H1 (cell line): ENCODE measurements around the gene CFC1B. TPM values are rescaled to one million over a fixed set of nuclear protein-coding genes. Genes with fewer than 3 reads are reported as not detected.
"Not testable (repeated sequence)": the region's sequence is repeated elsewhere in the genome, so short reads cannot be mapped to it uniquely, and the experiment has no call there.

Source experiments
- CTCF ChIA-PET: fragments of 300-600 bp; sonication (Branson Sonifier 250); formaldehyde crosslinking; loops from one replicate; lab custom pipeline; 2021; ENCODE audit not compliant: partially characterized antibody; lab: Charles Lee
- POLR2A ChIA-PET: fragments of 300-600 bp; sonication (Branson Sonifier 250); formaldehyde crosslinking; loops from one replicate; lab custom pipeline; 2021; ENCODE audit warnings: inconsistent platforms; ENCODE audit not compliant: partially characterized antibody; lab: Charles Lee
- DNase-seq, 2 experiments: peaks; one replicate each; pipeline versions ENCODE4 v3.0.0 to v3.0.0-alpha.2; 2010 to 2022; ENCODE audit warnings: low spot score in 2 of 2, low read depth in 1 of 2, mixed read lengths in 1 of 2
- FAIRE-seq: peaks from 2 replicates; lab custom pipeline; 2011; peaks lifted over from hg19 to GRCh38; lab: Jason Lieb, UNC
- H2AFZ ChIP-seq: 2 replicates; pipeline ENCODE4 v1.8.1; 2012; ENCODE audit warnings: low read length, inconsistent platforms
- H2AK5ac ChIP-seq: 2 replicates; pipeline ENCODE4 v1.6.1; 2013; ENCODE audit warnings: low read depth, low read length
- H2BK120ac ChIP-seq: replicated peaks from 2 replicates; pipeline ENCODE3; 2013; ENCODE audit warnings: low read depth, low read length, inconsistent platforms
- H2BK12ac ChIP-seq: 2 replicates; pipeline ENCODE4 v1.6.1; 2013; ENCODE audit warnings: low read depth, low read length
- H2BK15ac ChIP-seq: 2 replicates; pipeline ENCODE4 v1.6.1; 2013; ENCODE audit warnings: low read length
- H2BK20ac ChIP-seq: 2 replicates; pipeline ENCODE4 v1.6.1; 2013; ENCODE audit warnings: low read length
- H2BK5ac ChIP-seq: 2 replicates; pipeline ENCODE4 v1.6.1; 2013; ENCODE audit warnings: low read depth, low read length
- H3K14ac ChIP-seq: 2 replicates; pipeline ENCODE4 v1.6.1; 2013; ENCODE audit warnings: inconsistent platforms; ENCODE audit not compliant: insufficient read length
- H3K18ac ChIP-seq: 2 replicates; pipeline ENCODE4 v1.6.1; 2013; ENCODE audit warnings: low read length; ENCODE audit errors: extremely low read depth
- H3K23ac ChIP-seq: 2 replicates; pipeline ENCODE4 v1.6.1; 2013; ENCODE audit warnings: inconsistent platforms; ENCODE audit not compliant: insufficient read length
- H3K23me2 ChIP-seq: 2 replicates; pipeline ENCODE4 v1.6.1; 2013; ENCODE audit warnings: low read depth, low read length
- H3K27ac ChIP-seq: 2 replicates; pipeline ENCODE4 v1.6.1; 2011; ENCODE audit warnings: low read depth, low read length, inconsistent platforms
- H3K27me3 ChIP-seq, 4 experiments: replicated peaks in 1 of 4; 1 replicate in 1 of 4; 2 replicates in 3 of 4; pipeline versions ENCODE4 v1.6.1 to v1.8.1; 2011 to 2013; ENCODE audit warnings: low read length in 3 of 4, mild to moderate bottlenecking in 3 of 4, inconsistent platforms in 2 of 4, mixed read lengths in 2 of 4, moderate library complexity in 1 of 4; ENCODE audit not compliant: control insufficient read depth in 3 of 4, insufficient read depth in 3 of 4; ENCODE audit errors: extremely low read depth in 1 of 4
- H3K36me3 ChIP-seq, 4 experiments: 2 replicates each; pipeline versions ENCODE4 v1.6.1 to v1.8.1; 2011 to 2013; ENCODE audit warnings: mild to moderate bottlenecking in 4 of 4, low read length in 3 of 4, moderate library complexity in 2 of 4, control low read depth in 1 of 4, inconsistent platforms in 1 of 4; ENCODE audit not compliant: insufficient read depth in 4 of 4, control insufficient read depth in 2 of 4
- H3K4ac ChIP-seq: replicated peaks from 2 replicates; pipeline ENCODE3; 2013; ENCODE audit warnings: low read length, low read depth, mixed read lengths, inconsistent platforms; ENCODE audit not compliant: insufficient read length
- H3K4me1 ChIP-seq, 4 experiments: replicated peaks in 1 of 4; 1 replicate in 1 of 4; 2 replicates in 3 of 4; pipeline versions ENCODE4 v1.6.1 to v1.8.1; 2011 to 2013; ENCODE audit warnings: low read length in 3 of 4, inconsistent platforms in 2 of 4, mixed read lengths in 1 of 4; ENCODE audit not compliant: insufficient read depth in 4 of 4, control insufficient read depth in 3 of 4
- H3K4me2 ChIP-seq, 2 experiments: 2 replicates each; pipeline versions ENCODE4 v1.6.1 to v1.8.1; 2011 to 2013; ENCODE audit warnings: low read depth in 2 of 2, low read length in 2 of 2, control low read depth in 1 of 2, inconsistent platforms in 1 of 2, mild to moderate bottlenecking in 1 of 2; ENCODE audit not compliant: insufficient read depth in 1 of 2
- H3K4me3 ChIP-seq, 4 experiments: fragments of 200-600, 300-600 bp in 1 of 4; sonication (generic), shearing (Covaris generic), sonication (Bioruptor Twin) in 1 of 4; 2 replicates each; pipeline versions ENCODE4 v1.5.1 to v1.8.1; 2011 to 2016; ENCODE audit warnings: low read length in 4 of 4, low read depth in 3 of 4, control low read depth in 2 of 4, inconsistent platforms in 2 of 4, mild to moderate bottlenecking in 2 of 4, mixed read lengths in 1 of 4, moderate library complexity in 1 of 4; ENCODE audit not compliant: insufficient read depth in 2 of 4; ENCODE audit errors: extremely low read depth in 1 of 4
- H3K56ac ChIP-seq: replicated peaks from 2 replicates; pipeline ENCODE3; 2013; ENCODE audit warnings: low read depth, mild to moderate bottlenecking, mixed read lengths, low read length, inconsistent platforms; ENCODE audit not compliant: insufficient read length
- H3K79me1 ChIP-seq: 2 replicates; pipeline ENCODE4 v1.6.1; 2013; ENCODE audit warnings: low read depth, low read length, control low read depth
- H3K79me2 ChIP-seq, 2 experiments: 2 replicates each; pipeline versions ENCODE4 v1.6.1 to v1.8.1; 2012 to 2013; ENCODE audit warnings: low read length in 2 of 2, mild to moderate bottlenecking in 2 of 2, inconsistent platforms in 1 of 2; ENCODE audit not compliant: insufficient read depth in 2 of 2, control insufficient read depth in 1 of 2
- H3K9ac ChIP-seq, 4 experiments: replicated peaks in 1 of 4; 1 replicate in 1 of 4; 2 replicates in 3 of 4; pipeline versions ENCODE4 v1.6.1 to v1.8.1; 2011 to 2013; ENCODE audit warnings: low read depth in 3 of 4, low read length in 3 of 4, control low read depth in 2 of 4, mild to moderate bottlenecking in 2 of 4, moderate library complexity in 2 of 4, inconsistent platforms in 1 of 4; ENCODE audit errors: extremely low read depth in 1 of 4
- H3K9me3 ChIP-seq, 2 experiments: 2 replicates each; pipeline versions ENCODE4 v1.6.1 to v1.8.1; 2012 to 2013; ENCODE audit warnings: mild to moderate bottlenecking in 2 of 2, moderate library complexity in 2 of 2, control low read depth in 1 of 2, inconsistent platforms in 1 of 2, low read depth in 1 of 2, low read length in 1 of 2, mixed read lengths in 1 of 2; ENCODE audit not compliant: insufficient read depth in 2 of 2
- H4K20me1 ChIP-seq, 2 experiments: replicated peaks in 1 of 2; 2 replicates each; pipeline versions ENCODE3 to v1.8.1; 2011 to 2013; ENCODE audit warnings: inconsistent platforms in 2 of 2, low read length in 2 of 2, mild to moderate bottlenecking in 1 of 2; ENCODE audit not compliant: insufficient read depth in 2 of 2, control insufficient read depth in 1 of 2
- H4K5ac ChIP-seq: 2 replicates; pipeline ENCODE4 v1.6.1; 2013; ENCODE audit warnings: low read length, low read depth, mixed read lengths, inconsistent platforms; ENCODE audit not compliant: insufficient read length
- H4K8ac ChIP-seq: 2 replicates; pipeline ENCODE4 v1.8.0; 2013; ENCODE audit warnings: mild to moderate bottlenecking, moderate library complexity, low read length, inconsistent platforms; ENCODE audit not compliant: insufficient read depth; ENCODE audit errors: extremely low read depth
- H4K91ac ChIP-seq: replicated peaks from 2 replicates; pipeline ENCODE3; 2013; ENCODE audit warnings: low read length, mixed read lengths, inconsistent platforms; ENCODE audit not compliant: insufficient read length
- WGBS, 2 experiments: shearing (Covaris generic) in 1 of 2; methylation state at CpG; one replicate each; pipeline versions ENCODE4 v1.1.6 to v1.1.7; 2013 to 2015; ENCODE audit warnings: low lambda C conversion rate in 2 of 2, mixed read lengths in 2 of 2, inconsistent platforms in 1 of 2, low coverage in 1 of 2, missing lambda C conversion rate in 1 of 2; ENCODE audit not compliant: insufficient replicate concordance in 2 of 2, insufficient coverage in 1 of 2, insufficient read length in 1 of 2; ENCODE audit errors: extremely low coverage in 1 of 2, missing lambda C conversion rate in 1 of 2; 5-methylcytosine and 5-hydroxymethylcytosine counted together
- polyA plus RNA-seq, 7 experiments: library from polyadenylated mRNA; depleted of rRNA in 3 of 7; stranded (reverse) in 5 of 7; unstranded in 2 of 7; fragments of >200 nt in 5 of 7; fragments of 200-250 nt in 2 of 7; gene quantifications; 1 replicate in 5 of 7; 2 replicates in 1 of 7; 4 replicates in 1 of 7; pipeline versions ENCODE4 v1.2.1 to v1.2.3, GENCODE V29; 2011 to 2013; ENCODE audit warnings: missing spikeins in 2 of 7, mixed read lengths in 2 of 7
- total RNA-seq: library from RNA; stranded (reverse); fragmentation: NEBNext Ultra II Directional; extraction: Animal tissue kit (Norgen Biotek cat#: 25700); gene quantifications from 2 replicates; pipeline ENCODE4 v1.2.1, GENCODE V29; 2021

Gene CFC1B
- total and polyA plus RNA-seq, 2 of the 8 experiments (the other 6 are each of a cell fraction or from before 2014, with no cell fraction given), result 0.11 TPM; not detected in 1

- H3K27me3 ChIP-seq, H3K23me2 ChIP-seq, H4K91ac ChIP-seq, H2BK120ac ChIP-seq, H2BK20ac ChIP-seq, H3K14ac ChIP-seq, H3K4ac ChIP-seq, H2BK5ac ChIP-seq, FAIRE-seq, H3K79me2 ChIP-seq, H4K8ac ChIP-seq, H3K18ac ChIP-seq, H3K56ac ChIP-seq, H3K23ac ChIP-seq, H3K79me1 ChIP-seq, H2AK5ac ChIP-seq, H2BK15ac ChIP-seq, H2BK12ac ChIP-seq, H3K36me3 ChIP-seq, H3K9ac ChIP-seq, H3K4me1 ChIP-seq, POLR2A ChIA-PET, H2AFZ ChIP-seq, H4K20me1 ChIP-seq, CTCF ChIA-PET, H3K4me2 ChIP-seq, H3K4me3 ChIP-seq, H4K5ac ChIP-seq, DNase-seq, H3K27ac ChIP-seq, H3K9me3 ChIP-seq: not testable (repeated sequence)
- no CpG with 5 or more reads among the region's 23 CpGs for WGBS, 2 experiments
Measured at GRCh38 chr2:130522390-130522789, 1.4 kb downstream of the CFC1B start.

- H4K20me1 ChIP-seq, H3K9me3 ChIP-seq, H4K5ac ChIP-seq, DNase-seq, H3K27me3 ChIP-seq, H2BK12ac ChIP-seq, CTCF ChIA-PET, H2AK5ac ChIP-seq, H2AFZ ChIP-seq, H3K9ac ChIP-seq, H3K23me2 ChIP-seq, H3K27ac ChIP-seq, H2BK120ac ChIP-seq, H3K4me1 ChIP-seq, H3K23ac ChIP-seq, H3K79me2 ChIP-seq, H3K18ac ChIP-seq, H2BK15ac ChIP-seq, H3K4me2 ChIP-seq, H3K36me3 ChIP-seq, H3K79me1 ChIP-seq, H3K4me3 ChIP-seq, H3K56ac ChIP-seq, H2BK20ac ChIP-seq, H2BK5ac ChIP-seq, H3K4ac ChIP-seq, H3K14ac ChIP-seq, H4K8ac ChIP-seq, FAIRE-seq, POLR2A ChIA-PET, H4K91ac ChIP-seq: not testable (repeated sequence)
- no CpG with 5 or more reads among the region's 40 CpGs for whole genome bisulfite sequencing, 2 experiments
Measured at GRCh38 chr2:130527365-130527967, 6.4 kb downstream of the CFC1B start.
